ENCODE measurements around the gene CSTB. TPM values are rescaled to one million over a fixed set of nuclear protein-coding genes. Genes with fewer than 3 reads are reported as not detected.

The CSTB gene
- total RNA-seq, 1 experiment from 2014 or later: 40.7 TPM

GRCh38 chr21:43816611-43817071, 40.5 kb upstream of the CSTB start:
- no peak overlapping the region for H2BK12ac ChIP-seq (ENCODE audit: insufficient read length, low read depth, low read length)
- peak; percentile 48 for TF ChIP-seq CTCF (conservative IDR thresholded peaks at IDR 0.05)
- no peak overlapping the region for H3K23ac ChIP-seq (ENCODE audit: insufficient read length, low read depth, low read length)
- H3K4ac ChIP-seq (ENCODE audit: low read depth, low read length): no peak overlapping the region
- H3K4me1 Mint-ChIP-seq: peaks cover 15 to 27% of the 10 kb centered on the region in 2 experiments
- H3K4me2 ChIP-seq (ENCODE audit: insufficient read depth, insufficient read length, low read length): no peak overlapping the region
- no peak overlapping the region for H4K91ac ChIP-seq (ENCODE audit: insufficient read length, low read depth, low read length)
- H3K36me3 Mint-ChIP-seq (ENCODE audit: insufficient read depth in 1 of 3, low read depth in 3 of 3): peaks cover 8 to 20% (median 16%) of the 10 kb centered on the region in 3 experiments; a peak in 6 of 7 replicates
- no peak overlapping the region for H2BK15ac ChIP-seq (ENCODE audit: low read depth, low read length)
- no peak overlapping the region for H3K27ac Mint-ChIP-seq
- no peak overlapping the region for H2AFZ ChIP-seq (ENCODE audit: low read length)
- H2BK5ac ChIP-seq (ENCODE audit: insufficient read length, low read length): no peak overlapping the region
- no peak overlapping the region for H3K27ac ChIP-seq (ENCODE audit: insufficient read length, low read depth, low read length)
- H4K20me1 ChIP-seq (ENCODE audit: control insufficient read depth, insufficient read depth, insufficient read length): no peaks in the 10 kb centered on the region
- WGBS (ENCODE audit: extremely low coverage, insufficient read length, low lambda C conversion rate): no CpG with 5 or more reads among the region's 14 CpGs
- H3K23me2 ChIP-seq (ENCODE audit: insufficient read length, low read depth, low read length, poor library complexity, severe bottlenecking): no peaks in the 10 kb centered on the region
- no peak overlapping the region for H3K56ac ChIP-seq (ENCODE audit: insufficient read length, low read depth, low read length)
- no peak overlapping the region for H3K14ac ChIP-seq (ENCODE audit: insufficient read depth, low read length)
- H3K9me3 Mint-ChIP-seq: peaks cover 0 to 8% of the 10 kb centered on the region in 2 experiments; a peak in 4 of 5 replicates
- no peak overlapping the region for H3K18ac ChIP-seq (ENCODE audit: insufficient read length, low read depth, low read length)
- no peaks in the 10 kb centered on the region for H3K79me2 ChIP-seq (ENCODE audit: insufficient read depth, low read length)
- peaks cover 2% of the 10 kb centered on the region for H3K27me3 Mint-ChIP-seq (ENCODE audit: low read depth)
- no peak overlapping the region for H3K4me3 Mint-ChIP-seq
- no peaks in the 10 kb centered on the region for H3K27me3 ChIP-seq (ENCODE audit: insufficient read depth, low read length)
- no peaks in the 10 kb centered on the region for H3K79me1 ChIP-seq (ENCODE audit: insufficient read depth, low read depth, low read length, poor library complexity, severe bottlenecking)
- H3K9ac ChIP-seq (ENCODE audit: extremely low read depth, insufficient read length, low read length): no peak overlapping the region
- no peak overlapping the region for H2BK20ac ChIP-seq (ENCODE audit: low read depth, low read length, poor library complexity, severe bottlenecking)
- no peak overlapping the region for H4K5ac ChIP-seq (ENCODE audit: insufficient read length, low read depth, low read length)
- no peak for DNase-seq
- H3K4me1 ChIP-seq (ENCODE audit: insufficient read depth, low read length): no peaks in the 10 kb centered on the region
- no peak overlapping the region for H4K8ac ChIP-seq (replicated peaks; ENCODE audit: insufficient read length, low read depth, low read length)
- H2AK5ac ChIP-seq (ENCODE audit: insufficient read length, low read length): no peak overlapping the region
- no peak overlapping the region for H2BK120ac ChIP-seq (ENCODE audit: low read depth, low read length, poor library complexity, severe bottlenecking)
- no peaks in the 10 kb centered on the region for H3K9me3 ChIP-seq (ENCODE audit: control insufficient read depth, low read depth, low read length)
- no peak overlapping the region for H3T11ph ChIP-seq (ENCODE audit: low read length)
